Adrenal gland (tissue), 12 donors: Measurements from ENCODE around the gene SYK. TPM values are rescaled to one million over a fixed set of nuclear protein-coding genes. Genes with fewer than 3 reads are reported as not detected.

Experiments used
- DNase-seq, 7 donors: peaks; one replicate each; pipeline ENCODE4 v3.0.0-alpha.2; 2019 to 2020
- H3K27ac ChIP-seq, 5 donors: fragments of 200-600 bp; sonication (generic) in 4 of 5; 1 replicate in 3 of 5; 2 replicates in 2 of 5; pipeline versions ENCODE4 v1.5.1 to v1.8.0; 2016 to 2020; ENCODE audit warnings: mild to moderate bottlenecking in 1 of 5
- H3K27me3 ChIP-seq: fragments of 200-600 bp; 2 replicates; pipeline ENCODE4 v1.8.0; 2021
- H3K36me3 ChIP-seq, 2 donors: fragments of 200-600 bp; replicated peaks in 1 of 2; 1 replicate in 1 of 2; 2 replicates in 1 of 2; pipeline versions ENCODE4 v1.5.1 to v1.8.0; 2018 to 2022
- H3K4me1 ChIP-seq, 2 donors: fragments of 200-600 bp; replicated peaks in 1 of 2; 1 replicate in 1 of 2; 2 replicates in 1 of 2; pipeline versions ENCODE4 v1.5.1 to v1.8.0; 2018 to 2021
- H3K4me3 ChIP-seq, 4 donors: fragments of 200-600 bp; sonication (generic) in 3 of 4; one replicate each; pipeline ENCODE4 v1.5.1; 2016 to 2018
- H3K9me3 ChIP-seq, 3 donors: fragments of 200-600 bp; sonication (generic) in 1 of 3; replicated peaks in 1 of 3; 1 replicate in 2 of 3; 2 replicates in 1 of 3; pipeline versions ENCODE4 v1.5.1 to v1.8.0; 2016 to 2021
- CTCF ChIP-seq, 6 experiments: fragments of 450-650 bp in 4 of 6; fragments of 200-600 bp in 2 of 6; sonication (generic) in 1 of 6; IDR thresholded peaks; 1 replicate in 5 of 6; 2 replicates in 1 of 6; pipeline versions ENCODE4 v1.5.1 to v1.8.0; 2016 to 2021; ENCODE audit warnings: antibody characterized with exemption in 6 of 6, mild to moderate bottlenecking in 2 of 6, moderate library complexity in 1 of 6
- POLR2A ChIP-seq, 2 donors: fragments of 450-650 bp; IDR thresholded peaks; one replicate each; pipeline ENCODE4 v1.6.1; 2017; ENCODE audit warnings: antibody characterized with exemption in 2 of 2, mild to moderate bottlenecking in 2 of 2, moderate library complexity in 1 of 2
- WGBS, 4 donors: extraction: QIAGEN DNeasy Blood & Tissue Kit in 2 of 4; methylation state at CpG; one replicate each; pipeline versions ENCODE4 v1.1.5 to v1.1.7; 2013 to 2017; 5-methylcytosine and 5-hydroxymethylcytosine counted together
- intact Hi-C, 2 donors: fragments of 100-400 bp; cut with DNase I; formaldehyde crosslinking; loops; one replicate each; pipeline versions ENCODE4 v1.14.1 to v1.15.0; 2022 to 2023
- polyA plus RNA-seq, 3 donors: library from polyadenylated mRNA; stranded (reverse); fragments of 200-250 nt in 2 of 3; fragments of 350-450 nt in 1 of 3; fragmentation: Illumina TruSeq in 1 of 3; extraction: RNeasy Lipid Tissue Mini Kit (QIAGEN cat#74804) in 1 of 3; gene quantifications; one replicate each; pipeline ENCODE4 v1.2.3, GENCODE V29; 2013 to 2014
- total RNA-seq, 9 donors: library from RNA; depleted of rRNA in 4 of 9; stranded (reverse); fragments of >200 nt in 4 of 9; fragments of 120-200 nt in 1 of 9; fragmentation: NEBNext Ultra II Directional in 1 of 9; extraction: Animal tissue kit (Norgen Biotek cat#: 25700) in 1 of 9; gene quantifications; one replicate each; pipeline versions ENCODE4 v1.1.0 to v1.2.4, GENCODE V29; 2013 to 2023
- donor health status: healthy with polysubstance abuse.
- donor health status: Bipolar disorder and iron deficiency.
- donor health status: DM: yes; HTN: yes; CAD: no.
- donor health status: DM: no; HTN: no; CAD: no.
- donor health status: DM: no; HTN: no; CAD: no.
- donor health status: DM: yes; HTN: yes; CAD: no.

SYK gene
- total and polyA plus RNA-seq, 12 donors = 2.0 to 21.5 (median 14.1) TPM

- Histone ChIP-seq H3K27me3 (no peaks in the 10 kb centered on the region), H3K4me3 (no peak overlapping the region), H3K27ac (no peak overlapping the region), H3K36me3 (no peaks in the 10 kb centered on the region), H3K9me3 (no peaks in the 10 kb centered on the region), H3K4me1 (no peaks in the 10 kb centered on the region)
- 84 to 93% (median 90%) methylated on average over 4 of the region's 4 CpGs for WGBS, 4 donors
- intact Hi-C loops = no loop called here
- TF ChIP-seq POLR2A (IDR thresholded peaks at IDR 0.05) = no peak
- TF ChIP-seq CTCF (IDR thresholded peaks at IDR 0.05) = no peak
- peak in 1 of 7 donors; percentile 9 for DNase-seq
Observed at GRCh38 chr9:90907790-90908189, 106.2 kb downstream of the SYK start.

GRCh38 chr9:90909225-90909624, 107.6 kb downstream of the SYK start:
- Histone ChIP-seq H3K27me3 (no peaks in the 10 kb centered on the region), H3K9me3 (no peaks in the 10 kb centered on the region), H3K4me3 (no peak overlapping the region), H3K27ac (no peak overlapping the region), H3K36me3 (no peaks in the 10 kb centered on the region), H3K4me1 (no peaks in the 10 kb centered on the region)
- no peak for DNase-seq
- TF ChIP-seq CTCF (IDR thresholded peaks at IDR 0.05) (no peak), POLR2A (IDR thresholded peaks at IDR 0.05) (no peak)
- intact Hi-C loops = no loop called here
- 90 to 96% (median 92%) methylated on average over 4 of the region's 4 CpGs for WGBS, 4 donors

- Histone ChIP-seq H3K27me3 (no peaks in the 10 kb centered on the region), H3K4me3 (no peak overlapping the region), H3K9me3 (no peaks in the 10 kb centered on the region), H3K4me1 (no peaks in the 10 kb centered on the region), H3K36me3 (no peaks in the 10 kb centered on the region), H3K27ac (no peak overlapping the region)
- no peak for DNase-seq
- TF ChIP-seq CTCF (IDR thresholded peaks at IDR 0.05) (no peak), POLR2A (IDR thresholded peaks at IDR 0.05) (no peak)
- WGBS, 4 donors = 73 to 96% (median 83%) methylated on average over 2 to 3 of the region's 3 CpGs
- intact Hi-C loops = loop anchor here (5.0 to 10.0 kb wide), 3 partner anchors 525 to 825 kb away; no protein-coding TSS in a partner anchor
Observed at GRCh38 chr9:90909747-90910283, 108.2 kb downstream of the SYK start.

- intact Hi-C loops = loop anchor here (5.0 to 10.0 kb wide), 3 partner anchors 521 to 821 kb away; no protein-coding TSS in a partner anchor
- H3K27ac ChIP-seq = no peak overlapping the region
- DNase-seq = no peak
- H3K36me3 ChIP-seq = no peaks in the 10 kb centered on the region
- 82 to 87% (median 84%) methylated on average over 6 to 14 of the region's 14 CpGs for WGBS, 4 donors
- H3K4me1 ChIP-seq = no peaks in the 10 kb centered on the region
- no peaks in the 10 kb centered on the region for H3K9me3 ChIP-seq
- no peaks in the 10 kb centered on the region for H3K27me3 ChIP-seq
- TF ChIP-seq CTCF (IDR thresholded peaks at IDR 0.05) (no peak), POLR2A (IDR thresholded peaks at IDR 0.05) (no peak)
- no peak overlapping the region for H3K4me3 ChIP-seq
Observed at GRCh38 chr9:90914196-90914595, 112.6 kb downstream of the SYK start.
